Measurements from ENCODE around the gene UNC13A. TPM values are rescaled to one million over a fixed set of nuclear protein-coding genes. Genes with fewer than 3 reads are reported as not detected.

The UNC13A gene
- not detected for total RNA-seq
- 0.45 to 0.58 reads per million in 2 donors for total RNA-seq

DNA sequence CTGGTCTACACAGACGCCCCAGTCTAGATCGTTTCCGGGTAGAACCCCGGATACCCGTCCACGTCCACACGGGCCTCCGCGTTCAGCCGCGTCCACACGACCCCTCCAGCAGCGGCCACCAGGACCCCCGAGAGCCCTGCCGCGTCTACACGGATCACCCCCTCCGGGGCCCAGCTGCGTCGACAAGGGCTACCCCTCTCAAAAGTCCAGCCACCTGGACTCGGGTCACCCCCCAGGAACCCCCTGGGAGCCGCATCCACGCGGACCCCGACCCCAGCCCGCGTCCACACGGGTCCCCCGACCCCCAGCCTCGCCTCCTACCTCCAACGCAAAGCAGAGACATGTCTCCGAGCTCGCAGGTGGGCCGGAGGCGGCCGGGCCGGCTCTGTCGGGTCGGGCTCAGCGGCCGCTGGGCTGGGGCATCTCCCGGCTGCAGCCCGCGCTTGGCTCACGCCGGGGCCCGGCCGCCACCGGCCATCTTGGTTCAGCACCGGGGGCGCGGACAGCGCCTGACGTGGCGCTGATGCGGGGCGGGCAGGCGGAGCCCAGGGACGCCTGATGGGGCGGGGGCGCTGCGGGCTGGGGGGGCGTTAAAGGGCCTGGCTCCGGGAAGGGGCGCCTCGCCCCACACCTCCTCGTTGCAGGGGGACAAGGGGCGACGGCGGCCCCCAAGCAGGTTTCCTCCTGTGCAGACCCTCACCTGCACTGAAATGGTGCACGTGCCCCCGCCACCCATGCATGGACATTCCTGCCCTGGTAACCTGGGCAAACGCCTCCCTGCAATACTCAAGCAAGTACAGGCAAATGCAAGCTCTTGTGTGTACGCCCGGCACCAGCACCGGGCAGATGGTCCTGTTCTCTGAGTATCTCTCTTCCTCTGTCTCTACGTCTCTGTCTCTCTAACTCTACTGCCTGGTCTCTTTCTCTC, at the start of gene UNC13A:
Gene UNC13A (minus strand): TSS at position 498 of the 928 bp plus-strand sequence. CDS start 155 bp downstream, at position 343.
- Mint-ChIP-seq H3K4me1 (peaks cover 4% of the 10 kb centered on the region), H3K36me3 (ENCODE audit: low read depth) (peaks cover 4% of the 10 kb centered on the region), H3K4me3 (peak within 1 kb of the TSS; percentile 33), H3K27ac (no peak within 1 kb of the TSS), H3K27me3 (peaks cover 48% of the 10 kb centered on the region)
- no peaks in the 10 kb centered on the region for H3K9me3 ChIP-seq (ENCODE audit: control insufficient read depth, low read length, poor library complexity, severe bottlenecking)
- ATAC-seq (peak; percentile 86), DNase-seq (peak; percentile 15 to 52 (median 41))

DNA sequence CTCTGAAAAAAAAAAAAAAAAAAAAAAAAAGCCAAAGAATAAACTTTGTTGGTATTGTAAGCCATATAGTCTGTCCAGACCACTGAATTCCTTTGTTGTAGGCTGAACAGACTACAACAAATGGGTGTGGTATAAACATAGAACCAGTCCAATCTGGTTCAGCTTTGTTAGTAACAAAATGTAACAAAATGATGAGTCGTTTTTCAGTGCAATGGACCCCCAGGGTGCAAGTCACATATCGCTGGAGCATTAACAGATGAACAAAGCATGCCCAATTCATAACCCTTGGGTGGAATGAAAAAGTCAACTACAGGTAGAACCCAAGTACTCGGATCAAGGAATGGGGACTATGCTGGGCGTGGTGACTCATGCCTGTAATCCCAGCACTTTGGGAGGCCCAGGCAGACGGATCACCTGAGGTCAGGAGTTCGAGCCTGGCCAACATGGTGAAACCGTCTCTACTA, 49.6 kb upstream of the UNC13A start:
- Mint-ChIP-seq H3K36me3 (ENCODE audit: low read depth) (peaks cover 2% of the 10 kb centered on the region), H3K4me1 (peaks cover 11% of the 10 kb centered on the region)

DNA sequence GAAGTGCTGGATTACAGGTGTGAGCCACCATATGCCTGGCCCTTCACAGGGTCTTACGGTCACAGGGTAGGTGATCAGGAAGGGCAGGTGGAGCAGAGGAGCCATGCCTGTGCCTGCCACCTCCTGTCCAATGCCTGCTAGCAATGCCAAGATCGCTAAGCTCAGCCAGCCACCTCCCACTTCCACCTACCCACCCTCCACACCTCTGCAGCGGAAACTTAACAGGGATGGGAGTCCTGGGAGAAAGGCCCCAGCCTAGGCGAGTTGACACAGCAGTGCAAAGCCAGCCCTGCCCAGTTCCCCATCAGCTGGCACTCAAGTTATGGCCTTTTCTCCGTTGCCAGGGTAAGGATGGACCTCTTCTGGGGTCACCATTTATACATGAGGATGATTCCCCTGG, 47.3 kb upstream of the UNC13A start:
- DNase-seq (no peak), ATAC-seq (no peak)
- Mint-ChIP-seq H3K4me1 (peaks cover 18% of the 10 kb centered on the region), H3K36me3 (ENCODE audit: low read depth) (peaks cover 5% of the 10 kb centered on the region), H3K27ac (no peak overlapping the region), H3K4me3 (no peak overlapping the region), H3K27me3 (no peaks in the 10 kb centered on the region)
- no peaks in the 10 kb centered on the region for H3K9me3 ChIP-seq (ENCODE audit: control insufficient read depth, low read length, poor library complexity, severe bottlenecking)

More for the DNA sequence above, 49.6 kb upstream of the UNC13A start:
- Mint-ChIP-seq H3K27ac (no peak overlapping the region), H3K4me3 (no peak overlapping the region), H3K27me3 (no peaks in the 10 kb centered on the region)
- DNase-seq (no peak), ATAC-seq (no peak)
- no peaks in the 10 kb centered on the region for H3K9me3 ChIP-seq (ENCODE audit: control insufficient read depth, low read length, poor library complexity, severe bottlenecking)

DNA sequence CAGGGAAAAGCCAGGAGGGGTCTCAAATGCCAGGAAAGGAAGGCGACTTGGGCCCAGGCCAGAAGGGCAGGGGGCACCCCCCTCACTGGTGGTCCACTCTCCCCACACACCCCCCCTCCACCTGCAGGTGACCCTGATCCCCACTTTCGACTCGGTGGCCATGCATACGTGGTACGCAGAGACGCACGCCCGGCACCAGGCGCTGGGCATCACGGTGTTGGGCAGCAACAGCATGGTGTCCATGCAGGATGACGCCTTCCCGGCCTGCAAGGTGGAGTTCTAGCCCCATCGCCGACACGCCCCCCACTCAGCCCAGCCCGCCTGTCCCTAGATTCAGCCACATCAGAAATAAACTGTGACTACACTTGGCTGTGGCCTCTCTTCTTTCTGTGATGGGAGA, 46.0 kb upstream of the UNC13A start:
- Mint-ChIP-seq H3K27me3 (no peaks in the 10 kb centered on the region), H3K4me3 (no peak overlapping the region), H3K27ac (no peak overlapping the region), H3K4me1 (peaks cover 22% of the 10 kb centered on the region), H3K36me3 (ENCODE audit: low read depth) (peaks cover 5% of the 10 kb centered on the region)
- no peaks in the 10 kb centered on the region for H3K9me3 ChIP-seq (ENCODE audit: control insufficient read depth, low read length, poor library complexity, severe bottlenecking)
- ATAC-seq (no peak), DNase-seq (no peak)

DNA sequence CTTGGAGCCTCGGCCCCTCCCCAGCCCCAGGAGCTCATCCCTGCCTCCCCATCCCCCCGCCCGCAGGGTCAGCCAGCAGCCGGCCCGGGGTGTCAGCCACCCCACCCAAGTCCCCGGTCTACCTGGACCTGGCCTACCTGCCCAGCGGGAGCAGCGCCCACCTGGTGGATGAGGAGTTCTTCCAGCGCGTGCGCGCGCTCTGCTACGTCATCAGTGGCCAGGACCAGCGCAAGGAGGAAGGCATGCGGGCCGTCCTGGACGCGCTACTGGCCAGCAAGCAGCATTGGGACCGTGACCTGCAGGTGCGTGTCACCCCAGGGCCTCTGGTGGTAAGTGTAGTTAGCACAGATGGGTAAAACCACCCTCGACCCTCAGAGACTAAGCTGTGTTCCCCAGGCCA, 45.0 kb upstream of the UNC13A start:
- ATAC-seq (no peak), DNase-seq (no peak)
- Mint-ChIP-seq H3K4me1 (peaks cover 24% of the 10 kb centered on the region), H3K27me3 (no peaks in the 10 kb centered on the region), H3K4me3 (no peak overlapping the region), H3K36me3 (ENCODE audit: low read depth) (peaks cover 5% of the 10 kb centered on the region), H3K27ac (no peak overlapping the region)
- no peaks in the 10 kb centered on the region for H3K9me3 ChIP-seq (ENCODE audit: control insufficient read depth, low read length, poor library complexity, severe bottlenecking)

DNA sequence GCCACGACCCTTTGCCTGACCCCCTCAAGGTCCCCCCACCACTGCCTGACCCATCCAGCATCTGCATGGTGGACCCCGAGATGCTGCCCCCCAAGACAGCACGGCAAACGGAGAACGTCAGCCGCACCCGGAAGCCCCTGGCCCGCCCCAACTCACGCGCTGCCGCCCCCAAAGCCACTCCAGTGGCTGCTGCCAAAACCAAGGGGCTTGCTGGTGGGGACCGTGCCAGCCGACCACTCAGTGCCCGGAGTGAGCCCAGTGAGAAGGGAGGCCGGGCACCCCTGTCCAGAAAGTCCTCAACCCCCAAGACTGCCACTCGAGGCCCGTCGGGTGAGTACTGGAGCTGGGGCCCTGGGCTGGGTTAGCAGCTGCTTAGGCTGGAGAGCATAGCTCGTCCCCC, 39.7 kb upstream of the UNC13A start:
- no peak overlapping the region for H3K27ac Mint-ChIP-seq
- H3K4me1 Mint-ChIP-seq: peaks cover 19% of the 10 kb centered on the region
- DNase-seq: no peak
- peaks cover 6% of the 10 kb centered on the region for H3K36me3 Mint-ChIP-seq (ENCODE audit: low read depth)
- H3K27me3 Mint-ChIP-seq: no peaks in the 10 kb centered on the region
- ATAC-seq: no peak
- no peaks in the 10 kb centered on the region for H3K9me3 ChIP-seq (ENCODE audit: control insufficient read depth, low read length, poor library complexity, severe bottlenecking)
- H3K4me3 Mint-ChIP-seq: no peak overlapping the region

DNA sequence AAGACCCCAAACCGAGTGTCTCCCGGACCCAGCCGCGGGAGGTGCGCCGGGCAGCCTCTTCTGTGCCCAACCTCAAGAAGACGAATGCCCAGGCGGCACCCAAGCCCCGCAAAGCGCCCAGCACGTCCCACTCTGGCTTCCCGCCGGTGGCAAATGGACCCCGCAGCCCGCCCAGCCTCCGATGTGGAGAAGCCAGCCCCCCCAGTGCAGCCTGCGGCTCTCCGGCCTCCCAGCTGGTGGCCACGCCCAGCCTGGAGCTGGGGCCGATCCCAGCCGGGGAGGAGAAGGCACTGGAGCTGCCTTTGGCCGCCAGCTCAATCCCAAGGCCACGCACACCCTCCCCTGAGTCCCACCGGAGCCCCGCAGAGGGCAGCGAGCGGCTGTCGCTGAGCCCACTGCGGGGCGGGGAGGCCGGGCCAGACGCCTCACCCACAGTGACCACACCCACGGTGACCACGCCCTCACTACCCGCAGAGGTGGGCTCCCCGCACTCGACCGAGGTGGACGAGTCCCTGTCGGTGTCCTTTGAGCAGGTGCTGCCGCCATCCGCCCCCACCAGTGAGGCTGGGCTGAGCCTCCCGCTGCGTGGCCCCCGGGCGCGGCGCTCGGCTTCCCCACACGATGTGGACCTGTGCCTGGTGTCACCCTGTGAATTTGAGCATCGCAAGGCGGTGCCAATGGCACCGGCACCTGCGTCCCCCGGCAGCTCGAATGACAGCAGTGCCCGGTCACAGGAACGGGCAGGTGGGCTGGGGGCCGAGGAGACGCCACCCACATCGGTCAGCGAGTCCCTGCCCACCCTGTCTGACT, 39.0 kb upstream of the UNC13A start:
- no peak for DNase-seq
- Mint-ChIP-seq H3K4me1 (peaks cover 18% of the 10 kb centered on the region), H3K27ac (no peak overlapping the region), H3K36me3 (ENCODE audit: low read depth) (peaks cover 6% of the 10 kb centered on the region), H3K27me3 (no peaks in the 10 kb centered on the region), H3K4me3 (no peak overlapping the region)
- ATAC-seq: no peak
- H3K9me3 ChIP-seq (ENCODE audit: control insufficient read depth, low read length, poor library complexity, severe bottlenecking): no peaks in the 10 kb centered on the region

DNA sequence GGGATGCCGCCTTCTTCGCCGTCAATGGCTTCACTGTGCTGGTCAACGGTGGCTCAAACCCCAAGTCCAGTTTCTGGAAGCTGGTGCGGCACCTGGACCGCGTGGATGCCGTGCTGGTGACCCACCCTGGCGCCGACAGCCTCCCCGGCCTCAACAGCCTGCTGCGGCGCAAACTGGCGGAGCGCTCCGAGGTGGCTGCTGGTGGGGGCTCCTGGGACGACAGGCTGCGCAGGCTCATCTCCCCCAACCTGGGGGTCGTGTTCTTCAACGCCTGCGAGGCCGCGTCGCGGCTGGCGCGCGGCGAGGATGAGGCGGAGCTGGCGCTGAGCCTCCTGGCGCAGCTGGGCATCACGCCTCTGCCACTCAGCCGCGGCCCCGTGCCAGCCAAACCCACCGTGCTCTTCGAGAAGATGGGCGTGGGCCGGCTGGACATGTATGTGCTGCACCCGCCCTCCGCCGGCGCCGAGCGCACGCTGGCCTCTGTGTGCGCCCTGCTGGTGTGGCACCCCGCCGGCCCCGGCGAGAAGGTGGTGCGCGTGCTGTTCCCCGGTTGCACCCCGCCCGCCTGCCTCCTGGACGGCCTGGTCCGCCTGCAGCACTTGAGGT, 38.1 kb upstream of the UNC13A start:
- peaks cover 17% of the 10 kb centered on the region for H3K4me1 Mint-ChIP-seq
- H3K27me3 Mint-ChIP-seq: no peaks in the 10 kb centered on the region
- H3K4me3 Mint-ChIP-seq: no peak overlapping the region
- no peak for ATAC-seq
- H3K9me3 ChIP-seq (ENCODE audit: control insufficient read depth, low read length, poor library complexity, severe bottlenecking): no peaks in the 10 kb centered on the region
- H3K36me3 Mint-ChIP-seq (ENCODE audit: low read depth): peaks cover 6% of the 10 kb centered on the region
- no peak for DNase-seq
- no peak overlapping the region for H3K27ac Mint-ChIP-seq

DNA sequence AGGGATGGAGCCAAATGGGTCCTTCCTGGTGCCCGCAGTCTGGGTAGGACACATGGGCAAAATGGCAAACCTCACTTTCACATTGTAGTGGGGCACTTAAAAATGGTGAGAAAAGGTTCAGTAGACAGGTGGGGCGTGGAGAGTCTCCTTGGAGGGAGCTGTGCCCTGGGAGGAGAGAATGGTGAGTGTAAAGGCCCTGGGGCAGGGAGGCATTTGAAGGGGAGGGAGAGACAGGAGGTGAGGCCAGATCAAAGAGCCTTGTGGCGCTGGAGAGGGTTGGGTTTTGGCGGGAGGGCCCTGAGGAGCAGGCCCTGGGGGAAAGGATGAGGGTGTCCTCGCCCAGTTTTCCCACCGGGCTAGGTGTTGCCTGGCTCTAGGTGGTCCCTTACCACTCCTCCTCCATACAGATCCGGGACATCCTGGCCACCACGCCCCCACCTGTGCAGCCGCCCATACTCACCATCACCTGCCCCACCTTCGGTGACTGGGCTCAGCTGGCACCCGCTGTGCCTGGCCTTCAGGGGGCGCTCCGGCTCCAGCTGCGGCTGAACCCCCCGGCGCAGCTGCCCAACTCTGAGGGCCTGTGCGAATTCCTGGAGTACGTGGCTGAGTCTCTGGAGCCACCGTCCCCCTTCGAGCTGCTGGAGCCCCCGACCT, 37.4 kb upstream of the UNC13A start:
- peaks cover 22% of the 10 kb centered on the region for H3K4me1 Mint-ChIP-seq
- DNase-seq: no peak
- ATAC-seq: no peak
- H3K27me3 Mint-ChIP-seq: no peaks in the 10 kb centered on the region
- no peak overlapping the region for H3K4me3 Mint-ChIP-seq
- no peaks in the 10 kb centered on the region for H3K9me3 ChIP-seq (ENCODE audit: control insufficient read depth, low read length, poor library complexity, severe bottlenecking)
- H3K36me3 Mint-ChIP-seq (ENCODE audit: low read depth): peaks cover 5% of the 10 kb centered on the region
- H3K27ac Mint-ChIP-seq: peak overlapping the region; percentile 78

DNA sequence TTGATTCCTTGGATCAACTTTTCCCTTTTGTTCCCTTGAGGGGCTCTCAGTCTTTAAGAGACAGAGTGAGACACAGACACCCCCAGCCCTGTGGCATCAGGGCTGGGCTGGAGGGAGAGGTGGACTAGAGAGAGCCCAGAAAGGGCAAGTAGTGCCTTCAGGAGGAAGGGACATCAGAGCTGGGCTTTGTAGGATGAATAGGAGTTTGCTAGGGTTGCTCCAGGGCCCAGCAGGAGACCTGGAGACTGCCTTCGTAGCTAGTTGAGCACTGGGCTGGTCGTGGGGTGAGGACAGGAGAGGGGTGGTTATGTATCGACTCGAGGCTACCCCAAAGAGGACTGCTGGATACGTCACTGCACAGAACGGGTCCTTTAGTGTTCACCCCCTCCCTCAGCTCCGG, 36.5 kb upstream of the UNC13A start:
- no peak for ATAC-seq

DNA sequence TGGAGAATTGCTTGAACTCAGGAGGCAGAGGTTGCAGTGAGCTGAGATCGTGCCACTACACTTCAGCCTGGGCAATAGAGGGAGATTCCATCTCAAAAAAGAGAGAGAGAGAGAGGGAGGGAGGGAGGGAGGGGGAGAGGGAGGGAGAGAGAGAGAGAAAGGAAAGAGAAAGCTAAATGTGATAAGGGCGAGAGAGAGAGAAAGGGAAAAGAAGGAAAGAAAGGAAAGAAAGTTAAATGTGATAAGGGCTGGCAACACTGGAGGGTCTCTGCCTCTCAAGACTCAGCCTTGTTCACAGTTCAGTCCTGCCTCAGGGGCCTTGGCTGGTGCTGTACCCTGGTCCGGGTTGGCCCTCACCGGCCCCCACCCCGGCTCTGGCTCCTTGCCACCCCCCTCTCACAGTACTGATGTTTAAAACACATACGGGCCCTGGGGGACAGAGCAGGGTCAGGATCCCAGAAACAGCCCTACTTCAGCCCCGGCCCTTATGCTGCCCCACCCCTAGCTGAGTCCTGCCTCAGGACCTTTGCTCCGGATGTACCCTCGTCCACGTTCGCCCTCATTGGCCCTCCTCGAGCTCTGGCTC, 34.6 kb upstream of the UNC13A start:
- Mint-ChIP-seq H3K36me3 (ENCODE audit: low read depth) (peaks cover 5% of the 10 kb centered on the region), H3K4me3 (no peak overlapping the region), H3K4me1 (peaks cover 28% of the 10 kb centered on the region), H3K27ac (peak overlapping the region; percentile 93), H3K27me3 (no peaks in the 10 kb centered on the region)
- ATAC-seq (no peak), DNase-seq (no peak)
- H3K9me3 ChIP-seq (ENCODE audit: control insufficient read depth, low read length, poor library complexity, severe bottlenecking): no peaks in the 10 kb centered on the region

More for the DNA sequence above, 36.5 kb upstream of the UNC13A start:
- H3K27ac Mint-ChIP-seq: no peak overlapping the region
- H3K36me3 Mint-ChIP-seq (ENCODE audit: low read depth): peaks cover 5% of the 10 kb centered on the region
- no peak overlapping the region for H3K4me3 Mint-ChIP-seq
- H3K4me1 Mint-ChIP-seq: peaks cover 26% of the 10 kb centered on the region
- H3K27me3 Mint-ChIP-seq: no peaks in the 10 kb centered on the region
- H3K9me3 ChIP-seq (ENCODE audit: control insufficient read depth, low read length, poor library complexity, severe bottlenecking): no peaks in the 10 kb centered on the region
- DNase-seq: no peak

DNA sequence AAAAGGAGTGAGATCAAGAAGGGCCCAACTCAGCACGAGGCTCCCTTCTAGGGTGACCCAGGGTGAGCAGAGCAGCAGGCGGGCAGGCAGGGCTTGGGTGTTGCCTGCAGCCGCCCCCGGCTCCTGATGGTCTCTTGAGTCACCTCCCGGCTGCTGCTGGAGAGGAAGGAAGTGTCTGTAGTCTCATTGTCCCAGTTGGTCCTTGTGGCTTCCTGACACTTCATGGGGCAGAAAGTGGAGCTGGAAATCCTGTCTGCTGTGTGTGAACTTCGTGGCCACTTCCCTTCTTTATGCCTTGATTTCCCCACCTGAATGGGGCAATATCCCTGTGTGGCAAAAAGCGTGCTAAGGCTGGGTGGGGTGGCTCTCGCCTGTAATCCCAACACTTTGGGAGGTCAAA, 33.7 kb upstream of the UNC13A start:
- H3K9me3 ChIP-seq (ENCODE audit: control insufficient read depth, low read length, poor library complexity, severe bottlenecking): no peaks in the 10 kb centered on the region
- H3K4me3 Mint-ChIP-seq: peak overlapping the region; percentile 95
- ATAC-seq: no peak
- peaks cover 5% of the 10 kb centered on the region for H3K36me3 Mint-ChIP-seq (ENCODE audit: low read depth)
- H3K27me3 Mint-ChIP-seq: no peaks in the 10 kb centered on the region
- H3K27ac Mint-ChIP-seq: peak overlapping the region; percentile 93
- peaks cover 36% of the 10 kb centered on the region for H3K4me1 Mint-ChIP-seq
- DNase-seq: no peak
